Measurements from ENCODE around the gene PSKH1. TPM values are rescaled to one million over a fixed set of nuclear protein-coding genes. Genes with fewer than 3 reads are reported as not detected.
"Not testable (repeated sequence)": the region's sequence is repeated elsewhere in the genome, so short reads cannot be mapped to it uniquely, and the experiment has no call there.

The PSKH1 gene
- total RNA-seq, 2 experiments from 2014 or later: 20.0 to 22.8 TPM

GRCh38 chr16:67914758-67915495 is 21.9 kb downstream of the PSKH1 start:
- Mint-ChIP-seq H3K27me3 (ENCODE audit: low read depth) (no peaks in the 10 kb centered on the region), H3K9me3 (ENCODE audit: insufficient read depth) (no peaks in the 10 kb centered on the region), H3K36me3 (ENCODE audit: low read depth) (peaks cover 9% of the 10 kb centered on the region), H3K4me1 (ENCODE audit: low read depth) (peaks cover 27% of the 10 kb centered on the region), H3K4me3 (no peak overlapping the region), H3K27ac (no peak overlapping the region)
- ChIA-PET POLR2A (interaction anchor here (0.6 kb wide), 1 partner anchor 54 kb away, joined by 3 read pairs; no protein-coding TSS in a partner anchor), CTCF (interaction anchor here (1.2 to 1.8 kb wide), 2 partner anchors 13 to 98 kb away, joined by 4 to 5 read pairs; no protein-coding TSS in a partner anchor)
- no peak for DNase-seq
- no peak for ATAC-seq

GRCh38 chr16:67915496-67915769 is 22.4 kb downstream of the PSKH1 start:
- not testable (repeated sequence) for ATAC-seq; DNase-seq; H3K36me3 Mint-ChIP-seq (ENCODE audit: low read depth); H3K27me3 Mint-ChIP-seq (ENCODE audit: low read depth); H3K9me3 Mint-ChIP-seq (ENCODE audit: insufficient read depth); H3K4me3 Mint-ChIP-seq
- ChIA-PET POLR2A (interaction anchor here (0.6 kb wide), 1 partner anchor 54 kb away, joined by 3 read pairs; no protein-coding TSS in a partner anchor), CTCF (interaction anchor here (1.2 kb wide), 1 partner anchor 13 kb away, joined by 5 read pairs; no protein-coding TSS in a partner anchor)
- Mint-ChIP-seq H3K4me1 (ENCODE audit: low read depth) (peaks cover 22% of the 10 kb centered on the region), H3K27ac (peak overlapping the region; percentile 8)

GRCh38 chr16:67915831-67916723 is 23.0 kb downstream of the PSKH1 start:
- ChIA-PET POLR2A (interaction anchor here (0.6 to 1.0 kb wide), 2 partner anchors 18 to 55 kb away, joined by 3 read pairs; no protein-coding TSS in a partner anchor), CTCF (interaction anchor here (1.2 kb wide), 1 partner anchor 12 kb away, joined by 5 read pairs; no protein-coding TSS in a partner anchor)

GRCh38 chr16:67917140-67917851 is 24.2 kb downstream of the PSKH1 start:
- CTCF ChIA-PET: interaction anchor here (0.7 to 1.0 kb wide), 3 partner anchors 24 to 124 kb away, joined by 3 to 4 read pairs (median 3); no protein-coding TSS in a partner anchor
- Mint-ChIP-seq H3K4me1 (ENCODE audit: low read depth) (peaks cover 23% of the 10 kb centered on the region), H3K4me3 (no peak overlapping the region), H3K9me3 (ENCODE audit: insufficient read depth) (no peaks in the 10 kb centered on the region), H3K27ac (peak overlapping the region; percentile 53), H3K36me3 (ENCODE audit: low read depth) (peaks cover 5% of the 10 kb centered on the region), H3K27me3 (ENCODE audit: low read depth) (no peaks in the 10 kb centered on the region)
- DNase-seq (no peak), ATAC-seq (no peak)
- POLR2A ChIA-PET: interaction anchor here (1.2 to 1.3 kb wide), 2 partner anchors 19 to 25 kb away, joined by 3 to 5 read pairs; partner anchors contain the start of genes PSKH1 and PSMB10

More at GRCh38 chr16:67915831-67916723, 23.0 kb downstream of the PSKH1 start:
- Mint-ChIP-seq H3K27ac (peak overlapping the region; percentile 12), H3K4me1 (ENCODE audit: low read depth) (peaks cover 16% of the 10 kb centered on the region), H3K4me3 (no peak overlapping the region), H3K27me3 (ENCODE audit: low read depth) (no peaks in the 10 kb centered on the region), H3K9me3 (ENCODE audit: insufficient read depth) (no peaks in the 10 kb centered on the region), H3K36me3 (ENCODE audit: low read depth) (peaks cover 5% of the 10 kb centered on the region)
- no peak for DNase-seq
- no peak for ATAC-seq

- Mint-ChIP-seq H3K27ac (peak overlapping the region; percentile 53), H3K9me3 (ENCODE audit: insufficient read depth) (no peaks in the 10 kb centered on the region), H3K4me3 (no peak overlapping the region), H3K4me1 (ENCODE audit: low read depth) (peaks cover 24% of the 10 kb centered on the region), H3K27me3 (ENCODE audit: low read depth) (no peaks in the 10 kb centered on the region), H3K36me3 (ENCODE audit: low read depth) (peaks cover 5% of the 10 kb centered on the region)
- CTCF ChIA-PET: interaction anchor here (0.7 to 3.3 kb wide), 6 partner anchors 11 to 123 kb away, joined by 3 to 21 read pairs (median 4); no protein-coding TSS in a partner anchor
- DNase-seq: peak; percentile 40
- ATAC-seq: peak; percentile 71
- POLR2A ChIA-PET: interaction anchor here (1.2 to 1.3 kb wide), 2 partner anchors 19 to 25 kb away, joined by 3 to 5 read pairs; partner anchors contain the start of genes PSKH1 and PSMB10
Observed at GRCh38 chr16:67917852-67918236, 24.8 kb downstream of the PSKH1 start.

GRCh38 chr16:67919622-67920221 is 26.7 kb downstream of the PSKH1 start:
- peaks cover 24% of the 10 kb centered on the region for H3K4me1 Mint-ChIP-seq (ENCODE audit: low read depth)
- H3K27me3 Mint-ChIP-seq (ENCODE audit: low read depth): no peaks in the 10 kb centered on the region
- no peak overlapping the region for H3K4me3 Mint-ChIP-seq
- ChIA-PET CTCF (interaction anchor here (1.0 to 3.3 kb wide), 7 partner anchors 9 to 121 kb away, joined by 3 to 21 read pairs (median 5); no protein-coding TSS in a partner anchor), POLR2A (interaction anchor here (0.6 to 1.4 kb wide), 4 partner anchors 12 to 35 kb away, joined by 3 to 4 read pairs (median 3); partner anchors contain the start of genes CTRL and PSKH1)
- peaks cover 4% of the 10 kb centered on the region for H3K36me3 Mint-ChIP-seq (ENCODE audit: low read depth)
- H3K9me3 Mint-ChIP-seq (ENCODE audit: insufficient read depth): no peaks in the 10 kb centered on the region
- H3K27ac Mint-ChIP-seq: no peak overlapping the region
- ATAC-seq (peak; percentile 45), DNase-seq (peak; percentile 37)

- no peaks in the 10 kb centered on the region for H3K27me3 Mint-ChIP-seq (ENCODE audit: low read depth)
- no peaks in the 10 kb centered on the region for H3K36me3 Mint-ChIP-seq (ENCODE audit: low read depth)
- POLR2A ChIA-PET: interaction anchor here (1.2 to 4.6 kb wide), 2 partner anchors 9 to 14 kb away, joined by 3 to 19 read pairs; partner anchors contain the start of genes CTRL and PSMB10
- no peak overlapping the region for H3K4me3 Mint-ChIP-seq
- ATAC-seq (no peak), DNase-seq (no peak)
- peak overlapping the region; percentile 44 for H3K27ac Mint-ChIP-seq
- peaks cover 19% of the 10 kb centered on the region for H3K4me1 Mint-ChIP-seq (ENCODE audit: low read depth)
- H3K9me3 Mint-ChIP-seq (ENCODE audit: insufficient read depth): no peaks in the 10 kb centered on the region
- CTCF ChIA-PET: interaction anchor here (1.0 to 2.6 kb wide), 5 partner anchors 12 to 401 kb away, joined by 3 to 13 read pairs (median 4); no protein-coding TSS in a partner anchor
Observed at GRCh38 chr16:67922221-67922620, 29.2 kb downstream of the PSKH1 start.

- DNase-seq (no peak), ATAC-seq (no peak)
- ChIA-PET POLR2A (interaction anchor here (0.6 to 4.6 kb wide), 3 partner anchors 8 to 104 kb away, joined by 3 to 19 read pairs (median 3); partner anchors contain the start of genes CTRL and PSMB10), CTCF (interaction anchor here (1.0 to 2.6 kb wide), 4 partner anchors 19 to 401 kb away, joined by 3 to 13 read pairs (median 4); no protein-coding TSS in a partner anchor)
- H3K27ac Mint-ChIP-seq: no peak overlapping the region
- H3K4me1 Mint-ChIP-seq (ENCODE audit: low read depth): peaks cover 14% of the 10 kb centered on the region
- no peak overlapping the region for H3K4me3 Mint-ChIP-seq
- no peaks in the 10 kb centered on the region for H3K27me3 Mint-ChIP-seq (ENCODE audit: low read depth)
- H3K9me3 Mint-ChIP-seq (ENCODE audit: insufficient read depth): no peaks in the 10 kb centered on the region
- no peaks in the 10 kb centered on the region for H3K36me3 Mint-ChIP-seq (ENCODE audit: low read depth)
Observed at GRCh38 chr16:67922740-67923139, 29.7 kb downstream of the PSKH1 start.

GRCh38 chr16:67923414-67924116 is 30.5 kb downstream of the PSKH1 start:
- ChIA-PET POLR2A (interaction anchor here (0.6 to 4.6 kb wide), 2 partner anchors 13 to 105 kb away, joined by 3 to 19 read pairs; partner anchors contain the start of gene PSMB10), CTCF (interaction anchor here (1.2 to 2.6 kb wide), 2 partner anchors 108 to 402 kb away, joined by 5 to 13 read pairs; no protein-coding TSS in a partner anchor)
- Mint-ChIP-seq H3K4me3 (no peak overlapping the region), H3K4me1 (ENCODE audit: low read depth) (peaks cover 8% of the 10 kb centered on the region), H3K9me3 (ENCODE audit: insufficient read depth) (no peaks in the 10 kb centered on the region), H3K27ac (no peak overlapping the region), H3K36me3 (ENCODE audit: low read depth) (peaks cover 2% of the 10 kb centered on the region), H3K27me3 (ENCODE audit: low read depth) (no peaks in the 10 kb centered on the region)
- DNase-seq (no peak), ATAC-seq (no peak)

All from activated CD8-positive, alpha-beta T cell treated with anti-CD3 and anti-CD28 coated beads, Interleukin-2, amount 10 ng/mL, durations not matched to agents 7 days and 5 days (primary cell).